ENCODE data around the gene RAB9A. TPM values are rescaled to one million over a fixed set of nuclear protein-coding genes. Genes with fewer than 3 reads are reported as not detected.

The RAB9A gene
- total RNA-seq, 1 experiment from 2014 or later, result 25.8 TPM

DNA sequence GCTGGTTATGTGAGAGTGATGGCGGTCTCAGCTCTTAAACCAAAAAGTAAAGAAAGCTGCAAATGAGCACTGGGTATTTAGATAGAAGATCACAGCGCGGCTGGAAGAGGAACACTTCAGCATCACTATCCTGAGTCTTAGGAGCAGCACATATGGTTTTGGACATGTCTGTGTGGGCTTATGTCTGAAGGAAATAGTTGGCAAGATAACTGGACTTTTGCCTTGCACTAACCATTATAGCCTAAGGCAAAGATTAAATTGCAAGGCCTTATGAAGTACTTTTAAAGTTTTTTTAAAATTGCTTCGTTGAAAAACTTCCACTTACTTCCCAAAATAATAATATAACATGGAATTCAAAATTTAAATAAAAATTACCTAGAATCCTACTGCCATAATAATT, 4.6 kb upstream of the RAB9A start:
- peaks cover 5% of the 10 kb centered on the region for H3K27me3 ChIP-seq (replicated peaks; ENCODE audit: insufficient read depth, low read depth, low read length, poor library complexity)
- H3K27ac ChIP-seq (ENCODE audit: low read depth, low read length, poor library complexity, severe bottlenecking), result no peak overlapping the region
- POLR2A ChIA-PET (ENCODE audit: low non-redundant PET), result no interaction called here
- no peak for TF ChIP-seq EZH2 (IDR thresholded peaks at IDR 0.05; ENCODE audit: borderline replicate concordance, low read depth, low read length, poor library complexity, severe bottlenecking)
- TF ChIP-seq, protein P1, sequence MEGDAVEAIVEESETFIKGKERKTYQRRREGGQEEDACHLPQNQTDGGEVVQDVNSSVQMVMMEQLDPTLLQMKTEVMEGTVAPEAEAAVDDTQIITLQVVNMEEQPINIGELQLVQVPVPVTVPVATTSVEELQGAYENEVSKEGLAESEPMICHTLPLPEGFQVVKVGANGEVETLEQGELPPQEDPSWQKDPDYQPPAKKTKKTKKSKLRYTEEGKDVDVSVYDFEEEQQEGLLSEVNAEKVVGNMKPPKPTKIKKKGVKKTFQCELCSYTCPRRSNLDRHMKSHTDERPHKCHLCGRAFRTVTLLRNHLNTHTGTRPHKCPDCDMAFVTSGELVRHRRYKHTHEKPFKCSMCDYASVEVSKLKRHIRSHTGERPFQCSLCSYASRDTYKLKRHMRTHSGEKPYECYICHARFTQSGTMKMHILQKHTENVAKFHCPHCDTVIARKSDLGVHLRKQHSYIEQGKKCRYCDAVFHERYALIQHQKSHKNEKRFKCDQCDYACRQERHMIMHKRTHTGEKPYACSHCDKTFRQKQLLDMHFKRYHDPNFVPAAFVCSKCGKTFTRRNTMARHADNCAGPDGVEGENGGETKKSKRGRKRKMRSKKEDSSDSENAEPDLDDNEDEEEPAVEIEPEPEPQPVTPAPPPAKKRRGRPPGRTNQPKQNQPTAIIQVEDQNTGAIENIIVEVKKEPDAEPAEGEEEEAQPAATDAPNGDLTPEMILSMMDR (conservative IDR thresholded peaks at IDR 0.05; ENCODE audit: low read depth, low read length), result no peak
- BruUV-seq (replicated peaks), result no TSS peak
- H3K4me3 ChIP-seq (ENCODE audit: low read depth, low read length, poor library complexity, severe bottlenecking), result no peak overlapping the region
- no peak for DNase-seq (ENCODE audit: low spot score)
- intact Hi-C loops (cut with micrococcal nuclease; ENCODE audit: unreplicated experiment), result no loop called here
- CTCF ChIA-PET, result no interaction called here
- peaks cover 3% of the 10 kb centered on the region for H3K4me1 ChIP-seq (ENCODE audit: insufficient read depth, low read length, poor library complexity, severe bottlenecking)
- no peaks in the 10 kb centered on the region for H3K36me3 ChIP-seq (ENCODE audit: insufficient read depth, low read length, poor library complexity, severe bottlenecking)
- H3K9me3 ChIP-seq (ENCODE audit: low read depth, low read length, poor library complexity, severe bottlenecking), result no peaks in the 10 kb centered on the region

DNA sequence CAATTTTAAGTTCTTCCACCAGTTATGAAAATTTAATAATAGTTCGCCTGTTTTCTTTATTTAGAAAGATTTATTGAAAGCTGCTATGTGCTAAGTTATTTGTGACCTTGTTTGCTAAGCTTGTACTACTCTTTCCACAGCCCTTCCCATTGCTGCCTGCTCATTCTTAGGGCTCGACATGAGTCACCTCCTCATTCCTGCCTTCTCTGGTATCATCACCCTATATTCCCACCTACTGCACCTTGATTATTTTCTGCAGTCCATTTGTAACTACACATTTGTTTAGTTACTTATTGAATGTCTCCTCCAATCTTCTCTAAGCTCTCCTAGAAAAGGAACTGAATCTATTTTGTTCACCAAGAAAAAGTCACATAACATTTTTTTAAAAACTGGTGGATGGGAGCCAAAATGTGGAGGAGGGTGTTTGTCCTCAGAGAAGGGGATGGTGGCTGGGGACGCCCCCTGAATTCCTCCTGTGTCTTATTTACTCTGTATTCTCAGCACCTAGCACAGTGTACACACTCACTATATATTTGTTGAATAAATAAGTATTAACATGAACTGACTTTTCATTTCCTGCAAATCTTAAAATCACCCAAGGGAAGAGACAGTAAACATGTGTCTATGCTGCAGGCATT, 3.7 kb upstream of the RAB9A start:
- POLR2A ChIA-PET (ENCODE audit: low non-redundant PET), result no interaction called here
- H3K4me1 ChIP-seq (ENCODE audit: insufficient read depth, low read length, poor library complexity, severe bottlenecking), result peaks cover 3% of the 10 kb centered on the region
- peaks cover 5% of the 10 kb centered on the region for H3K27me3 ChIP-seq (replicated peaks; ENCODE audit: insufficient read depth, low read depth, low read length, poor library complexity)
- DNase-seq (ENCODE audit: low spot score), result no peak
- H3K9me3 ChIP-seq (ENCODE audit: low read depth, low read length, poor library complexity, severe bottlenecking), result no peaks in the 10 kb centered on the region
- H3K27ac ChIP-seq (ENCODE audit: low read depth, low read length, poor library complexity, severe bottlenecking), result no peak overlapping the region
- intact Hi-C loops (cut with micrococcal nuclease; ENCODE audit: unreplicated experiment), result no loop called here
- H3K36me3 ChIP-seq (ENCODE audit: insufficient read depth, low read length, poor library complexity, severe bottlenecking), result no peaks in the 10 kb centered on the region
- H3K4me3 ChIP-seq (ENCODE audit: low read depth, low read length, poor library complexity, severe bottlenecking), result no peak overlapping the region
- BruUV-seq (replicated peaks), result no TSS peak
- TF ChIP-seq EZH2 (IDR thresholded peaks at IDR 0.05; ENCODE audit: borderline replicate concordance, low read depth, low read length, poor library complexity, severe bottlenecking), result no peak
- TF ChIP-seq, protein P1 (conservative IDR thresholded peaks at IDR 0.05; ENCODE audit: low read depth, low read length), result no peak
- CTCF ChIA-PET, result no interaction called here

DNA sequence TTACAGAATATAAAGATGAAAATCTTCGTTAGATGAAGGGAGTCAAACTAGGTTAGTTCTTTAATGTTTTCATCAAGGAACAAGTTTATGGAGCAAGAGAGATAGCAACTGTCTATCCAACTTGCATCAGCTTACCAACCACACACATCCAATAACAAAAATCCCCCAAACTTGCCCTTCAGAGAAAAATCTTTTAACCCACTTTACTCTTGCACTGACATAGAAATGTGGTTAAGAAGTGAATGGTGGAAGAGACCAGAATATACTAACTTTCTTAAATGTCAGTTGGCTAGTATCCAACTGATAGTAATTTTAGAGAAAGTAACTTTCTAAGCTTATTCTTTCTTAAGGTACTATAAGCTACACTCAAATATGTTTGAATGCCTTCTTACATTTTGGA, 1.7 kb upstream of the RAB9A start:
- intact Hi-C loops (cut with micrococcal nuclease; ENCODE audit: unreplicated experiment), result no loop called here

More for the DNA sequence above, 1.7 kb upstream of the RAB9A start:
- Histone ChIP-seq H3K4me3 (ENCODE audit: low read depth, low read length, poor library complexity, severe bottlenecking) (no peak overlapping the region), H3K4me1 (ENCODE audit: insufficient read depth, low read length, poor library complexity, severe bottlenecking) (peaks cover 7% of the 10 kb centered on the region), H3K27ac (ENCODE audit: low read depth, low read length, poor library complexity, severe bottlenecking) (no peak overlapping the region), H3K27me3 (replicated peaks; ENCODE audit: insufficient read depth, low read depth, low read length, poor library complexity) (peaks cover 5% of the 10 kb centered on the region), H3K36me3 (ENCODE audit: insufficient read depth, low read length, poor library complexity, severe bottlenecking) (no peaks in the 10 kb centered on the region), H3K9me3 (ENCODE audit: low read depth, low read length, poor library complexity, severe bottlenecking) (no peaks in the 10 kb centered on the region)
- no TSS peak for BruUV-seq (replicated peaks)
- no peak for DNase-seq (ENCODE audit: low spot score)
- no peak for TF ChIP-seq EZH2 (IDR thresholded peaks at IDR 0.05; ENCODE audit: borderline replicate concordance, low read depth, low read length, poor library complexity, severe bottlenecking)
- TF ChIP-seq, protein P1 (conservative IDR thresholded peaks at IDR 0.05; ENCODE audit: low read depth, low read length), result no peak
- CTCF ChIA-PET, result no interaction called here
- POLR2A ChIA-PET (ENCODE audit: low non-redundant PET), result no interaction called here
